HG03066 (cell line): ENCODE data around the gene P4HA2.

Experiments used
- ATAC-seq: cut with Tn5 transposase; IDR thresholded peaks from one replicate; pipeline ENCODE4 v1.9.1; 2021; ENCODE audit warnings: low read depth; ENCODE audit not compliant: unreplicated experiment

Gene P4HA2

GRCh38 chr5:132226516-132227234 is 978 bp downstream of the P4HA2 start:
- ATAC-seq: no peak

DNA sequence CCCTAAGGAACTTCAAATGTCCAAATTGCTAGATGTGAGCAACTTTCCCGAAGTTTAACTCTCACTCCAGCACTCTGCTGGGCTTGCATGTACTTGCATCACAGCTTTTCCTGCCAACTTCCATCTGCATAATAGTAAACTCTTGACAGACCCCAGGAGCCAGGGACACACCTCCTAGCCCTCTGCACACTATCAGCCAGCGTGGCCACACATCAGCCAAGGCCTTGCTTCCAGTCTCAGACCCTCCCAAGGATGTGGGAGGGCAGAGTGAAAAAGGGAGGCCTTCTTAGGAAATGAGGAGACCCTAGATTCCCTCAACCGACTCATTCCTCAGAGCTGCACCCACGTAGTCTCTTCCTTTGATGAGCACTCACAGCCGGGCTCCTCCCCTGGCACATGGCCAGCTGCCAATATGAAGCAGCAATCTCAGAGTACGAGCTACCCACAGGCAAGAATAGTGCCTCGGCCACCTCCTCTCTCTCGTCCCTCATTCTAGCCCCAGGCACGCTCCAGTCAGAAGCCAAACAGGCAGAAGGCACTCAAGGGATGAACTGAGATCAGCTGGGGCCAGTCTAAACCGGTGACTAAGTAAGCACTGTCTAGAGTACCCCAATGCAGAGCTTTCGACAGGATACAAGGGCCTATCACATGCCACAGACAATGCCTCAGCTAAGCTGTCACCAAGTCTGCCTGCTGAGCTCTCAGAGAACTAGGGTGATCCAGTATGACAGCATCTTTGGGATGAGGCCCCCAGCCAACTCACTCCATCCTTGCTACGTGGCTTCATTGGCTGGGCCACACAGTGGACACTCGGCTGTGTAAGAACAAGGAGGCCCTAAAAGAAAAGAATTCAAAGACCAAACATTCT is 2.3 kb downstream of the P4HA2 start:
- ATAC-seq: no peak

DNA sequence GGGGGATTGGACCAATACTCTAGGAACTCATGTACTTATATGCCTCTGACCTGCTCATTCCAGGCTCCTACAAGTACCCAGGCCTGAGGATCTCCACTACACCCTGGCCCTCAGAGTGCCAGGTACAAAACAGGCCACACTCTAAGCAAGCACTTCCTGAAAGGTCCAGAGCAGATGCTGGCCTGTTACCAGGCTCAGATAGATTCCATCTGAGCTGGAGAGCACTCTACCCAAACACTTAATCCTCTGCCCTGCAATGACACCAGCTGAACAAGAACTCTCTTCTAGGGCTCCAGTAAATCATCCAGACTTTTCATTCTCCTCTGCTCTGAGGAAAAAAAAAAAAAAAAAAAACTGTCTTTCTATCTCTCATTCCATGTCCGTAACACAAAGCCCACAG is 2.9 kb downstream of the P4HA2 start:
- ATAC-seq: no peak

- ATAC-seq: no peak
Observed at GRCh38 chr5:132223861-132224260, 3.8 kb downstream of the P4HA2 start.

DNA sequence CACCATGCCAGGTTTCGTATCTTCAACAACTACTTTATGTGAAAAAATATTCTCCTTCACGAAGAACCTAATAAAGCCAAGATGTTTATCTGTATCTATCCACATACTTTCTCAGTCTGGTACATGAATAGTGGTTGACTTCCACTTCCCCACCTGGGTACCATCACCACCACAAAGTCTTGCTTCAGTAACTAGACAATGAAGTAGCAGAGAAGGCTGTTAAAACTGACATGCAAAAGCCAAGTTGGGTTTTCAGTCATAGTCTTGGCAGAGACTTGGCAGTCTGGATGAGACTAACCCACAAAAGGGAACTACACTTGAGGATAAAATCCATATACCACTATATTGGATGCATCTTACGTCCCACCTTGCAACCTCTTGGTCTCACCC is 5.0 kb downstream of the P4HA2 start:
- peak; percentile 48 for ATAC-seq

- ATAC-seq: no peak
Observed at GRCh38 chr5:132221781-132222648, 5.6 kb downstream of the P4HA2 start.

- ATAC-seq: no peak
Observed at GRCh38 chr5:132220491-132220890, 7.2 kb downstream of the P4HA2 start.

GRCh38 chr5:132219981-132220380 is 7.7 kb downstream of the P4HA2 start:
- no peak for ATAC-seq

- no peak for ATAC-seq
Observed at GRCh38 chr5:132219289-132219970, 8.2 kb downstream of the P4HA2 start.

GRCh38 chr5:132218321-132218720 is 9.3 kb downstream of the P4HA2 start:
- no peak for ATAC-seq

DNA sequence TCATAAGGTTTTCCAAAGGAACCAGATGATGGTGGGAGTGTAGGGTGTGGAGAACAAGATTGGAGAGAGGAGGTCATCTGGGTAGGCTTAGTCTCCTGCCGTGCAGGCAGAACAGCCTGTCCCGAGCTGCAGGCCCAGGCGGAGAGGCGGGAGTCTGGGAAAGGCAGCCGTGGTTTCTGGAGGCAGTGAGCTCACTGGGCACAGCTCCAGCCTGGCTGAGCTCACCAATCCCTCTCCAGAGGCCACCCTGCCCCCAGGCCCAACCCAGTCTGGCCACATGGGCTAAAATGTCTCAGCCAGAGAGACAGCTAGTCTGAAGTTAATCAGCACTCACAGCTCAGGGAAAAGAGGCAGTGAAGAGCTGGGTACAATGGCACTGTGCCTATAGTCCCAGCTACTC is 12.3 kb downstream of the P4HA2 start:
- ATAC-seq: no peak

DNA sequence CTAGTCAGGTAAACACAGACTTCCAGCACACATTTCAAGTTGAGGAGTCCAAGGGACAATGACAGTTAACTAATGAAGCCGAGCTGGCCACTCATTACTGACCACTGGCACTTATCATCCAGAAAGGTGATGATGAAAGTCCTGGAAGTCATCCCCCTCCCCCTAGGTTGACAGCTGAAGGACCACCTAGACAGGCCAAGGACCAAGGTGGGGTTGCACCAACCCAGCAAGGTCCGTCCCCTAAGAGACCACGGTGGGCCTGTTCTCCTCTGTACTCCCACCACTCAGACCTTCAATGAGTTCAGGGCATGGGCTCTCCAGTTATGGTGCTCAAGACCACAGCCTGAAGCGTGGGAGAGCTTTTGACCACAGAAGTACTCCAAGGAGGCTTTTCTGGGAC is 13.2 kb downstream of the P4HA2 start:
- ATAC-seq: no peak

GRCh38 chr5:132213666-132214065 is 14.0 kb downstream of the P4HA2 start:
- no peak for ATAC-seq

DNA sequence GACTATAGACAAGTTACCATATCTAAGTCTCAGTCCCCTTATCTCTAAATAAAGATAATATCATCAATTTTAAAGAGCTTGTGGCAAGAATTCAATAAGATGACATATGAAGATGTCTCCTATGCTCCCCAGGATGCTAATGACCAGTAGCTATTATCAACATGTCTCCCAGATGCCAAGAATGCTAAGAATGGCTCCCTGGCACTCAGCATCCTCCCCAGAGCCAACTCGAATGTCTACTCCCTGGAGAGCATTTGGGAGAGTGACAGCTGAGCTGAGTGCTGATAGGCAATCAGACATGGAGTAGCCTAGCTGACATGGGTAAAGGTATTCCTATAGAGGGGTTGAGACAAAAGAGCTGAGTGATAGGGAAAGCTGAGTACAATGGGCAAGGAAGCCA is 15.9 kb downstream of the P4HA2 start:
- no peak for ATAC-seq

- no peak for ATAC-seq
Observed at GRCh38 chr5:132210944-132211343, 16.7 kb downstream of the P4HA2 start.

GRCh38 chr5:132209901-132210545 is 17.6 kb downstream of the P4HA2 start:
- ATAC-seq: no peak

DNA sequence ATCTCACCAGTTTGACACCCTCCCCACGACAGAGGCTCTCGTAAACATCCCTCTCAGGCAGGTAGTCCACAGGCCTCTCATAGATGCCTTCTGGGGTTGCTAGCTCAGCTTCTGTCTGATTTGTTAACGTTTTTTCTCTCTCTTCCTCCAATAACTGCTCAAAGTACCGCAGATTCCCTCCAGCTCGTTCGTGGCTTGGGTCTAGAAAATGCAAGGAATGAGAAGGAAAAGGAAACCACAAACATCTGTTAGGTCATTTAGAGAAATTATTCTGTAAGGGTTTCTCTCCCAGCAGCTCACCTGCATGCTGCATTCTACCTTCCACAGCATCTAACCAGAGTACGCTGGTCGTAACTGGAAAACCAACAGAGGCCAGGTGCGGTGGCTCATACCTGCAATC is 18.5 kb downstream of the P4HA2 start:
- ATAC-seq: no peak

- no peak for ATAC-seq
Observed at GRCh38 chr5:132207778-132208177, 19.9 kb downstream of the P4HA2 start.

GRCh38 chr5:132206782-132207181 is 20.9 kb downstream of the P4HA2 start:
- no peak for ATAC-seq
